ENCODE results near the gene PHOX2A.

DNA sequence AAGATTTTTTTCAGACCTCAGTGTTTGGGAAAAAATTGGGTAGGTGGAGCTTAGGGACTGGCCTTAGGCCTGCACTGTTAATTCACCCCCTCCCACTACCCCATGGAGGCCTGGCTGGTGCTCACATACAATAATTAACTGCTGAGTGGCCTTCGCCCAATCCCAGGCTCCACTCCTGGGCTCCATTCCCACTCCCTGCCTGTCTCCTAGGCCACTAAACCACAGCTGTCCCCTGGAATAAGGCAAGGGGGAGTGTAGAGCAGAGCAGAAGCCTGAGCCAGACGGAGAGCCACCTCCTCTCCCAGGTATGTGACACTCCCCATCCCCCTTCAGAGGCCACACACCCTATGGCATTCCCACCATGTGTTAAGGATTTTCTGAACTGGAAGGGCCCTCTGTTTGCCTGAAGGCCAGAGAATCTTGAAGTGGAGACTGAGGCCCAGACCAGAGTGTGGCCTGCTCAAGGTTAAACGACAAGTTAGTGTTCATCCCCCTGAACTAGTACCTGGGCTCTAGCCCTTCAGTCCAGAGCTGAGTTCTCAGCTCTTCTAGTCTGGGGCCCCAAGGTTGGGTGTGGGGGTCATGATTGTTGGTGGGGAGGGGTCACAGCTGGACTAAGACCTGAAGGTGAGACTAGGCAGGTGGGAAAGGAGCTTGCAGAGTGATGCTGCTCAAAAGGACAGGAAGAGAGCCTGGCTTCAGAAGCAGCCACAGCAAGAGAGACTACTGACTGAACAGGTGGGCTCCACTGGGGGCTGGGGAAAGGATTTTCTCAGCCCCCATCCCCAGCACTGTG lies 54.3 kb downstream of the PHOX2A start:
- TF ChIP-seq CTCF (IDR thresholded peaks at IDR 0.05; ENCODE audit: insufficient read depth, low read length, poor library complexity, severe bottlenecking) = no peak
- no peak for TF ChIP-seq EZH2phosphoT487 (conservative IDR thresholded peaks at IDR 0.05; ENCODE audit: low read length)

Data from SU-DHL-6 (cell line).